ENCODE results near the gene COG5. TPM values are rescaled to one million over a fixed set of nuclear protein-coding genes. Genes with fewer than 3 reads are reported as not detected.

COG5 gene
- total and polyA plus RNA-seq, 2 of the 8 experiments (the other 6 are each of a cell fraction or from before 2014, with no cell fraction given) = 10.5 to 28.1 TPM

- no peaks in the 10 kb centered on the region; a peak in 1 of 8 replicates for H3K36me3 ChIP-seq (ENCODE audit: control insufficient read depth in 2 of 4, insufficient read depth in 4 of 4, low read length in 3 of 4)
- no peak overlapping the region for H2BK20ac ChIP-seq (ENCODE audit: low read length)
- FAIRE-seq (no peak), DNase-seq (ENCODE audit: low read depth in 1 of 2, low spot score in 2 of 2) (no peak)
- H2BK5ac ChIP-seq (ENCODE audit: low read depth, low read length) = no peak overlapping the region
- H3K9me3 ChIP-seq (ENCODE audit: insufficient read depth in 2 of 2, low read depth in 1 of 2, low read length in 1 of 2) = no peaks in the 10 kb centered on the region
- H3K23me2 ChIP-seq (ENCODE audit: low read depth, low read length) = no peaks in the 10 kb centered on the region
- 86% methylated on average over 1 of the region's 1 CpG; no CpG with 5 or more reads in 1 of the 2 experiments for WGBS, 2 experiments (ENCODE audit: extremely low coverage in 1 of 2, insufficient coverage in 1 of 2, insufficient read length in 1 of 2, insufficient replicate concordance in 2 of 2, low coverage in 1 of 2, low lambda C conversion rate in 2 of 2, missing lambda C conversion rate in 1 of 2)
- no peak overlapping the region for H3K4me3 ChIP-seq (ENCODE audit: extremely low read depth in 1 of 4, insufficient read depth in 2 of 4, low read depth in 3 of 4, low read length in 4 of 4)
- no peak overlapping the region for H3K56ac ChIP-seq (replicated peaks; ENCODE audit: insufficient read length, low read depth, low read length)
- no peak overlapping the region for H3K4me2 ChIP-seq (ENCODE audit: insufficient read depth in 1 of 2, low read depth in 2 of 2, low read length in 2 of 2)
- ChIA-PET CTCF (ENCODE audit: partially characterized antibody) (no interaction called here), POLR2A (ENCODE audit: partially characterized antibody) (no interaction called here)
- H3K4me1 ChIP-seq (replicated peaks in 1 of 4; ENCODE audit: control insufficient read depth in 3 of 4, insufficient read depth in 4 of 4, low read length in 3 of 4) = peaks cover 2 to 6% (median 3%) of the 10 kb centered on the region in 4 experiments; a peak in 4 of 7 replicates
- peaks cover 0 to 3% of the 10 kb centered on the region in 2 experiments for H4K20me1 ChIP-seq (replicated peaks in 1 of 2; ENCODE audit: control insufficient read depth in 1 of 2, insufficient read depth in 2 of 2, low read length in 2 of 2)
- H3K27ac ChIP-seq (ENCODE audit: low read depth, low read length) = no peak overlapping the region
- H3K23ac ChIP-seq (ENCODE audit: insufficient read length) = no peak overlapping the region
- no peak overlapping the region for H3K18ac ChIP-seq (ENCODE audit: extremely low read depth, low read length)
- H3K9ac ChIP-seq (replicated peaks in 1 of 4; ENCODE audit: extremely low read depth in 1 of 4, low read depth in 3 of 4, low read length in 3 of 4) = no peak overlapping the region
- no peaks in the 10 kb centered on the region for H3K27me3 ChIP-seq (replicated peaks in 1 of 4; ENCODE audit: control insufficient read depth in 3 of 4, extremely low read depth in 1 of 4, insufficient read depth in 3 of 4, low read length in 3 of 4)
- no peaks in the 10 kb centered on the region for H3K79me2 ChIP-seq (ENCODE audit: control insufficient read depth in 1 of 2, insufficient read depth in 2 of 2, low read length in 2 of 2)
- H2BK12ac ChIP-seq (ENCODE audit: low read depth, low read length) = no peak overlapping the region
- no peak overlapping the region for H3K14ac ChIP-seq (ENCODE audit: insufficient read length)
- no peak overlapping the region for H2AK5ac ChIP-seq (ENCODE audit: low read depth, low read length)
- no peaks in the 10 kb centered on the region for H3K79me1 ChIP-seq (ENCODE audit: low read depth, low read length)
- H4K5ac ChIP-seq (ENCODE audit: insufficient read length, low read depth, low read length) = no peak overlapping the region
- no peak overlapping the region for H3K4ac ChIP-seq (replicated peaks; ENCODE audit: insufficient read length, low read depth, low read length)
- H2BK120ac ChIP-seq (replicated peaks; ENCODE audit: low read depth, low read length) = no peak overlapping the region
- no peak overlapping the region for H2BK15ac ChIP-seq (ENCODE audit: low read length)
- H2AFZ ChIP-seq (ENCODE audit: low read length) = no peak overlapping the region
- no peak overlapping the region for H4K8ac ChIP-seq (ENCODE audit: extremely low read depth, insufficient read depth, low read length)
- TF ChIP-seq SRF (IDR thresholded peaks at IDR 0.05; ENCODE audit: low read depth, low read length) (no peak), ATF3 (IDR thresholded peaks at IDR 0.05; ENCODE audit: insufficient read depth, low read depth, low read length) (no peak)
- no peak overlapping the region for H4K91ac ChIP-seq (replicated peaks; ENCODE audit: insufficient read length, low read length)
These were observed 168.9 kb downstream of the COG5 start for GRCh38 chr7:107394831-107395230.
